Small intestine (tissue), 7 donors: ENCODE data around the gene MBD1. TPM values are rescaled to one million over a fixed set of nuclear protein-coding genes. Genes with fewer than 3 reads are reported as not detected.
"Not testable (repeated sequence)": the region's sequence is repeated elsewhere in the genome, so short reads cannot be mapped to it uniquely, and the experiment has no call there.

Experiments
- DNase-seq, 2 donors: peaks; one replicate each; pipeline versions ENCODE4 v3.0.0 to v3.0.0-alpha.2; 2013
- FAIRE-seq: peaks from 2 replicates; lab custom pipeline; 2012; peaks lifted over from hg19 to GRCh38; lab: Jason Lieb, UNC
- H3K27ac ChIP-seq, 3 donors: one replicate each; pipeline ENCODE4 v1.5.1; 2013; ENCODE audit warnings: low read length in 2 of 3, mild to moderate bottlenecking in 2 of 3, control low read depth in 1 of 3, inconsistent platforms in 1 of 3, low read depth in 1 of 3, moderate library complexity in 1 of 3
- H3K27me3 ChIP-seq, 3 donors: one replicate each; pipeline ENCODE4 v1.6.1; 2013; ENCODE audit warnings: low read length in 3 of 3, inconsistent platforms in 1 of 3; ENCODE audit not compliant: control insufficient read depth in 3 of 3, insufficient read depth in 3 of 3
- H3K36me3 ChIP-seq, 3 donors: one replicate each; pipeline ENCODE4 v1.6.1; 2013; ENCODE audit warnings: low read length in 3 of 3, inconsistent platforms in 1 of 3, low read depth in 1 of 3, mild to moderate bottlenecking in 1 of 3, moderate library complexity in 1 of 3; ENCODE audit not compliant: control insufficient read depth in 3 of 3, insufficient read depth in 2 of 3
- H3K4me1 ChIP-seq, 3 donors: one replicate each; pipeline ENCODE4 v1.6.1; 2013; ENCODE audit warnings: low read length in 2 of 3, inconsistent platforms in 1 of 3, low read depth in 1 of 3, mild to moderate bottlenecking in 1 of 3, moderate library complexity in 1 of 3; ENCODE audit not compliant: control insufficient read depth in 3 of 3, insufficient read depth in 2 of 3
- H3K4me3 ChIP-seq, 3 donors: one replicate each; pipeline ENCODE4 v1.5.1; 2013; ENCODE audit warnings: low read length in 3 of 3, control low read depth in 1 of 3, inconsistent platforms in 1 of 3, low read depth in 1 of 3, mild to moderate bottlenecking in 1 of 3, moderate library complexity in 1 of 3
- H3K9me3 ChIP-seq, 2 donors: one replicate each; pipeline ENCODE4 v1.6.1; 2013; ENCODE audit warnings: low read depth in 1 of 2, low read length in 1 of 2; ENCODE audit not compliant: control insufficient read depth in 2 of 2, insufficient read depth in 1 of 2
- WGBS, 3 donors: extraction: QIAGEN DNeasy Blood & Tissue Kit; methylation state at CpG; one replicate each; pipeline ENCODE4 v1.1.7; 2013; 5-methylcytosine and 5-hydroxymethylcytosine counted together
- polyA plus RNA-seq, 4 donors: library from polyadenylated mRNA; stranded (reverse) in 3 of 4; unstranded in 1 of 4; fragments of 200-250 nt in 3 of 4; fragments of 120-200 nt in 1 of 4; gene quantifications; one replicate each; pipeline versions ENCODE4 v1.2.1 to v1.2.3, GENCODE V29; 2013
- donor health status: healthy with polysubstance abuse.
- donor health status: control.
- donor health status: control.
- donor health status: Bipolar disorder and iron deficiency.
- donor health status: healthy.

Gene MBD1
- polyA plus RNA-seq, 4 donors: 26.2 to 67.4 (median 33.5) TPM

DNA sequence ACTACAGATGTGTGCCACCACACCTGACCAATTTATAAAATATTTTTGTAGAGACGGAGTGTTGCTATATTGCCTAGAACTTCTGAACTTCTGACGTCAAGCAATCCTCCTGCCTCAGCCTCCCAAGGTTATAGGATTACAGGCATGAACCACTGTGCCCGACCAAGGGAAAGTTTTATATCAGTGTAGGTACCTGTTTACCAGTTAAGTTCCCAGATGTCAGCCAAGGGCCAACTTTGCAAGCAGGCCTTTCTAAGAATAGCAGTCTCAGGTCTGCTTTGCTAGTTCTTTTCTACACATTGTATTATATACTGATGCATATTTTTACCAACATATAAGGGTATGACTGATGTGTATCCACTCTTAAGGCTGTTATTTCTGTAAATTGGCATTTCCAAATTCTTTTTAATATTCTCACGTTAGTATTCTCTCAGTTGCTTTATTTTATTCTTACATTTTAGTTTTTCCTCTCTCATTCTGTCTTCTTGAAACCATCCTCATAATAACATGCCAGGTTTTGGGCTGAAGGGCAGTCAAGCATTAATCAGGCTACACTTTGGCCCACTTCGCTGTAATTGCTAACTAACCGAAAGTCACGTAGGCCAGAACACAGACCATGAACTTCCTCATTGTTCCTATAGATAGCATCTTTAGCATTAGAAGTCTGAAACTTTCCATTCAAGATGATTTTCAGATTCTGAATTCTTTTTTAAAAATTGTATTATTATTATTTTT, 31.1 kb upstream of the MBD1 start:
- H3K36me3 ChIP-seq: no peaks in the 10 kb centered on the region
- no peaks in the 10 kb centered on the region for H3K9me3 ChIP-seq
- no peaks in the 10 kb centered on the region for H3K4me1 ChIP-seq
- WGBS, 3 donors: 78 to 91% (median 85%) methylated on average over 7 of the region's 7 CpGs
- no peak overlapping the region for H3K27ac ChIP-seq
- H3K4me3 ChIP-seq: no peak overlapping the region
- H3K27me3 ChIP-seq: peaks cover 0 to 3% (median 0%) of the 10 kb centered on the region in 3 donors
- FAIRE-seq (no peak), DNase-seq (no peak)

DNA sequence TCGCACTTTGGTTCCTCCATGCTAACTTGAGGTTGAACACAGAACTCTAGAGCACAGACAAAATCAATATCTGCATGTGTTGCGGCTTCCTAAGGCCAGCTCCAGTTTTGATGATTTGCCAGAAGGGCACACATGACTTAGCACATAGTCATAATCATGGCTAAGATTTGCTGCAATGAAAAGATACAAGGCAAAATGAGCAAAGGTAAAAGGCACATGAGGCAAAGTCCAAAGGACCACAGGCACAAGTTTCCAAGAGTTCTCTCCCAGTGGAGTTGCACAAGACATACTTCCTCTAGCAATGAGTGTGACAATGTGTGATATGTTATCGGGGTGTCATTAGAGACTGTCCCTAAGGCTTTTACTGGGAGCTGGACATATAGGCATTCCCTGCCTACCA, 30.3 kb upstream of the MBD1 start:
- Histone ChIP-seq H3K27ac (no peak overlapping the region), H3K36me3 (no peaks in the 10 kb centered on the region), H3K4me3 (no peak overlapping the region), H3K27me3 (peaks cover 0 to 3% (median 0%) of the 10 kb centered on the region in 3 donors), H3K4me1 (no peaks in the 10 kb centered on the region), H3K9me3 (no peaks in the 10 kb centered on the region)
- FAIRE-seq (no peak), DNase-seq (peak; percentile 27 to 64)
- 67 to 82% (median 70%) methylated on average over 3 of the region's 3 CpGs for WGBS, 3 donors

DNA sequence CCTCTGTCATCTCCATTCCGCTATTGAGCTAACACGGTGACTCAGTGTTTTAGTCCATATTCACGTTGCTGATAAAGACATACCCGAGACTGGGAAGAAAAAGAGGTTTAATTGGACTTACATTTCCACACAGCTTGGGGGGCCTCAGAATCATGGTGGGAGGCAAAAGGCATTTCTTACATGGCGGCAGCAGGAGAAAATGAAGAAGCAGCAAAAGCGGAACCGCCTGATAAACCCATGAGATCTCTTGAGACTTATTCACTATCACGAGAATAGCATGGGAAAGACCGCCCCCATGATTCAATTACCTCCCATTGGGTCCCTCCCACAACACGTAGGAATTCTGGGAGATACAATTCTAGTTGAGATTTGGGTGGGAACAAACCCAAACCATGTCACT, 28.8 kb upstream of the MBD1 start:
- no peak overlapping the region for H3K4me3 ChIP-seq
- WGBS, 3 donors: 79 to 87% (median 87%) methylated on average over 10 of the region's 10 CpGs
- peaks cover 0 to 3% (median 0%) of the 10 kb centered on the region in 3 donors for H3K27me3 ChIP-seq
- no peaks in the 10 kb centered on the region for H3K36me3 ChIP-seq
- no peak overlapping the region for H3K27ac ChIP-seq
- FAIRE-seq (no peak), DNase-seq (no peak)
- H3K9me3 ChIP-seq: no peaks in the 10 kb centered on the region
- no peaks in the 10 kb centered on the region for H3K4me1 ChIP-seq

DNA sequence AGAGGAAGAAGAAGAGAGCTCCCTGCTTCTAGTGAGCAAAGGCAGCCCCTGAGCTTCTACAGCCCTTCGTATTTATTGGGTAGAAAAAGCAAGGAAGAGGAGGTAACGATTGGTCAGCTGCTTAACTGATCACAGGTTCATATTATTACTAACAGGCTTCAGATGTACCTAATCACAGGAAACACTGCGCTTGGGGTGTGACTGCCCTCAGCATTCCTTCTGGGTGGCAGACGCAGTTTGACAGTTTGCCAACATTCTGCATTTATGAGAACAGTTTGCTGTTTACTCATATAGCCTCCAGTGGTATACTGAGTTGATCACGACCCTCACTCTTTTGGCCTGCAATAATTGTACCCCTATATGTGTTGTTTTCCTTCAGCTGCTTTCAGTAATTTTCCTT, 27.5 kb upstream of the MBD1 start:
- not testable (repeated sequence) for FAIRE-seq, H3K9me3 ChIP-seq, H3K4me3 ChIP-seq, H3K27ac ChIP-seq, H3K36me3 ChIP-seq, H3K4me1 ChIP-seq, H3K27me3 ChIP-seq
- 35 to 55% (median 52%) methylated on average over 5 of the region's 5 CpGs for WGBS, 3 donors
- peak in 1 of 2 donors; percentile 13 for DNase-seq

DNA sequence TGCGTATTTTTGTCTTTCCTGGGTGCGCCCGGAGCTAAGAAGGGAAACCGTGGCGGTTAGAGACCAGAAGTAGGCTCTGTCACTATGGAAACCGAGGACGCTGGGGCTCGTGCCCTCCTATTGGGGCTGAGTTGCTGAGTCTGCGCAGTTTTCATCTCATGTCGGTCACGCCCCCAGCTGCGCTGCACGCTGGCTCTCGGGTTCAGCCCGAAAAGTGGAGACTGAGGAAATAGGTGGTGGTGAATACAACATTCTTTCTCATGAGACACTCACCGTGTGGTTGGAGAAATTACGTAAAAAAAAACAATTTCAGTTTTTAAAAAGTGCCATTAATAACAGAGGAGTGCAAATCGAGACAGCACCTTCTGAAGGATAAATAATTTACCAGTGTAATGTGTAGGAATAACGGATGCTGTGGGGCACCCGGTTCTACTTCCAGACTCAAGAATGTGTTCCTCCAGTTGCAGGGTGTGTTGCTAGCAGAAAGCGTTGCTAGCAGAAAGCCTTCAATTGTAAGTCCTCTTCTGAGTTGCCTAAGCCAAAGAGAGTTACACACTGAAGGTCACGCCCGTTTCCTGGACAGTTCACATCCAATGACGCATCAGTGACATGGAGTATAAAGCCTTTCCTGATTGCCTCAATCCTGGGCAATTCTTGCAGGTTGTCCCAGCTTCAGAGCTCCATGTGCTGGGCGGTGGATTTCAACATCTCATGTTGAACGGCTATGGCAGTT, 26.6 kb upstream of the MBD1 start:
- Histone ChIP-seq H3K36me3 (no peaks in the 10 kb centered on the region), H3K4me3 (peak overlapping the region in 2 of 3 donors; percentile 46 to 57), H3K27me3 (peaks cover 0 to 5% (median 0%) of the 10 kb centered on the region in 3 donors), H3K27ac (peak overlapping the region in 1 of 3 donors; percentile 41), H3K4me1 (no peaks in the 10 kb centered on the region), H3K9me3 (no peaks in the 10 kb centered on the region)
- DNase-seq: peak; percentile 90 to 91
- 2 to 4% (median 2%) methylated on average over 26 of the region's 26 CpGs for WGBS, 3 donors
- no peak for FAIRE-seq

DNA sequence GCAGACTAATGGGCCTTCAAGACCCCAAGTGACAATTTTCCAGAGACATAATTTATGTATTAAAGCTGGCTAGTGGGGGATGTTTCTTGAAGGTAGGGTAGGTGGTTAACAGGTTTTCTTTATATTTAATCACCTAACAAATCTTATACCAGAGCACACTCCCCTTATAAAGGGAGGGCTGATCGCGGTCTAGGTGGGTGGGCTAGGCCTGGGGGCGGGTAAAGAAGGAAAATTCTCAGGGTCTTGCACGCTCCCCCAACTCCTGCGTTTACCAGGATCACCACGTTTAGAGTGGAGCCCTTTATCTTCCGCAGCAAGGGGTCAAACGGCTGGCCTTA, 26.0 kb upstream of the MBD1 start:
- no peaks in the 10 kb centered on the region for H3K9me3 ChIP-seq
- H3K27ac ChIP-seq: peak overlapping the region in 1 of 3 donors; percentile 41
- FAIRE-seq: no peak
- 1 to 5% (median 2%) methylated on average over 8 of the region's 8 CpGs for WGBS, 3 donors
- H3K36me3 ChIP-seq: no peaks in the 10 kb centered on the region
- peaks cover 0 to 9% (median 0%) of the 10 kb centered on the region in 3 donors for H3K27me3 ChIP-seq
- no peaks in the 10 kb centered on the region for H3K4me1 ChIP-seq
- DNase-seq: no peak
- H3K4me3 ChIP-seq: peak overlapping the region in 2 of 3 donors; percentile 46 to 57

DNA sequence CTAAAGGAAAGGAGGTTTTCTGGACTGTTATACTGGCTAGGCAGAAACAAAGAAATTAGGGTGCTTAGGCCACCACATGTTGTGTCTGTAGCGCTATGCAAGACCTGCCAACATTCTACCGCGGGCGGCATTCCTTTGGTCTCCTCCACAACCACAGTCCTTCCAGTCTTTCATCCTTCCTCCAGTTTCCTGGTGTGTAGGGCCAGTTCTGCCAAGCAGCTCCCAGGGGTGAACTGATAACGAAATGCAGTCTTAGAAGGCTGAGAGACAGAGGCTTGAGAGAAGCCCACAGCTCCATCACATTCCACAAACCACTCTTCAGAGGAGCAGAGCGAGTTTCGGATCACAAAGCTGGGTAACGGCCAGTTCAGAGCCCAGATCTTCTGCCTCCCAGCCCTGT, 25.6 kb upstream of the MBD1 start:
- Histone ChIP-seq H3K27ac (no peak overlapping the region), H3K4me1 (no peaks in the 10 kb centered on the region), H3K9me3 (no peaks in the 10 kb centered on the region), H3K27me3 (peaks cover 0 to 9% (median 0%) of the 10 kb centered on the region in 3 donors), H3K4me3 (no peak overlapping the region), H3K36me3 (no peaks in the 10 kb centered on the region)
- DNase-seq: no peak
- FAIRE-seq: no peak
- 64 to 72% (median 64%) methylated on average over 8 of the region's 8 CpGs for WGBS, 3 donors

DNA sequence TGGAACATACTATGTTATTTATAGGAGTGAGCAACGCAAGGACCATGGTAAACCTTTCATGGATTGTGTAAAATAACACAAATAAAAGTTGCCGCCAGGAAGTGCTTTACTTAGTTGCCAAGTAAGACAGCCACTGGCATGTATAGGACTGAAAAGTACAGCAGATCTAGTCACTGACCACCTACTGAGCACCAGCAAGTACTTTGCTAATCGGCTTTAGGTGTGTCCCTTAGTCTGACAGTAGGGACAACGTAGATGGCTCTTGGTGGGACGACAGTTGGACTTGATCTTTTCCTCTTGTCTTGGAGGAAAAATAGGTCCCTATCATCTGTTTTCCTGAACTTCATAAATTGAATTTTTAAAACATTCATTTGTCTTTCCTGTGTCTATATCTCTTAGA, 19.8 kb upstream of the MBD1 start:
- H3K36me3 ChIP-seq: no peaks in the 10 kb centered on the region
- FAIRE-seq (no peak), DNase-seq (no peak)
- H3K27me3 ChIP-seq: peaks cover 0 to 31% (median 7%) of the 10 kb centered on the region in 3 donors
- no peaks in the 10 kb centered on the region for H3K4me1 ChIP-seq
- H3K4me3 ChIP-seq: no peak overlapping the region
- WGBS, 3 donors: 54 to 77% (median 60%) methylated on average over 5 of the region's 5 CpGs
- H3K27ac ChIP-seq: no peak overlapping the region
- no peaks in the 10 kb centered on the region for H3K9me3 ChIP-seq
